Measurements from ENCODE around the gene MST1R. TPM values are rescaled to one million over a fixed set of nuclear protein-coding genes. Genes with fewer than 3 reads are reported as not detected.

Gene MST1R
- total RNA-seq, 1 donor, result 0.81 TPM

- DNase-seq (ENCODE audit: low read depth), result no peak
- no peak overlapping the region for H3K4me3 ChIP-seq (ENCODE audit: low read depth, low read length)
- TF ChIP-seq CTCF (IDR thresholded peaks at IDR 0.05; ENCODE audit: insufficient read depth, low read length), result no peak
Measured at GRCh38 chr3:49868862-49869466, 34.7 kb downstream of the MST1R start.

DNA sequence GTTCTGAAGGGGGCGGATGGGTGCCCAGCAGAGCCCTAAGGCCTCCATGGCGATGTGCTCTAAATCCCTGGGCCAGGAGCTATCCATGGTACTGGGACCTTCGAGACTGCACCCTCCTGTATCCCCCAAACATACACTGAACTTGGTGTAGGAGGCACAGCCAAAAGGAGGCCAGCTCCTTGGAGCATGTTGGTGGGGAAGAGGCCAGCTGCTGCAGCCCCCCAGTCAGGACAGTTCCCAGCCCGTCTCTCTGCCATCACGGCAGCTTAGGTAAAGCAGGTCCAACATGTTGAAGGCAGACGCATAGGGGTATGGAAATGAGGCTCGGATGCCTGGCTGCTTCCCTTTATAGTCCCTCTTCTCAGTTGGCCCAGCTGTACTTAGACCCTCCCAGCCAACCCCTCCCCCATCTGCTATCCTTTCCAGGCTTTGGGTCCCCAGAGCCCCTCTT, 35.8 kb downstream of the MST1R start:
- DNase-seq (ENCODE audit: low read depth), result peak; percentile 54
- no peak overlapping the region for H3K4me3 ChIP-seq (ENCODE audit: low read depth, low read length)

GRCh38 chr3:49867400-49867799, 36.3 kb downstream of the MST1R start:
- no peak for DNase-seq (ENCODE audit: low read depth)
- TF ChIP-seq CTCF (IDR thresholded peaks at IDR 0.05; ENCODE audit: insufficient read depth, low read length), result no peak
- no peak overlapping the region for H3K4me3 ChIP-seq (ENCODE audit: low read depth, low read length)

More for the DNA sequence above, 35.8 kb downstream of the MST1R start:
- no peak for TF ChIP-seq CTCF (IDR thresholded peaks at IDR 0.05; ENCODE audit: insufficient read depth, low read length)

- TF ChIP-seq CTCF (IDR thresholded peaks at IDR 0.05; ENCODE audit: insufficient read depth, low read length), result no peak
- no peak for DNase-seq (ENCODE audit: low read depth)
- no peak overlapping the region for H3K4me3 ChIP-seq (ENCODE audit: low read depth, low read length)
Measured at GRCh38 chr3:49865198-49865784, 38.4 kb downstream of the MST1R start.

- H3K4me3 ChIP-seq (ENCODE audit: low read depth, low read length), result no peak overlapping the region
- DNase-seq (ENCODE audit: low read depth), result no peak
- TF ChIP-seq CTCF (IDR thresholded peaks at IDR 0.05; ENCODE audit: insufficient read depth, low read length), result no peak
Measured at GRCh38 chr3:49864505-49864904, 39.2 kb downstream of the MST1R start.

DNA sequence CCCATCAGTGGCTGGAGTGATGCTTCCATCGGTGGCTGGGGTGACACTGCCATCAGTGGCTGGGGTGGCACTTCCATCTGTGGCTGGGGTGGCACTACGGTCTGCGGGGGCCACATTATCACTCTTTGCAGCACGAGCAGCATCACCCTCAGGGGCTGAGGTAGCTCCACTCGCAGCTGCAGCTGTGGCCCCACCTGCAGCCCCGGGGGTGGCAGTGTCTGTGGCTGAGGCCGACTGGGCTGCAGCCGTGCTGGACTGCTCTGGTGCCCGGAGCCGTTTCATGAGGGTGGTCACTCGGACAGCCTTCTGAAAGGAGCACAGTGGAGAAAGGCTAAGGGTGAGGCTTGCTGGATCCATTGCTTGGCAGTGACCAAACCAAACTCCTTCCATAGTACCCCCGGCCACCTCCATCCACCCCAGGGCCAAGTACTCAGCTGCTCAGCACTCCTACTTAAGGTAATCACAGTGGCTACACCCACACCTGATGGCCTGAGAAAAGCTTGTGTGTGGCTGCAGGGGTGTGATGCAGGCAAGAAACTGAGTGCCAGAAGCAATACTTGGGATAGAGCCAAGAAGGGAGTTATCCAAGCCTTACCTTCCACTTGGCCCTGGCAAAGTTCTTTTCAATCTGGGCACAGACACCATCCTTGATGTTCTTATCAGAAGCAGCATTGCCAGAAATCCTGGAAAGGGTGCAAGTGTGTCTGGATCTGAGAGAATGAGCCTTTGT, 43.9 kb downstream of the MST1R start:
- no peak for DNase-seq (ENCODE audit: low read depth)
- no peak overlapping the region for H3K4me3 ChIP-seq (ENCODE audit: low read depth, low read length)
- TF ChIP-seq CTCF (IDR thresholded peaks at IDR 0.05; ENCODE audit: insufficient read depth, low read length), result no peak
